OCI-LY1 (cell line): Measurements from ENCODE around the gene DEFB129.

Source experiments
- H2AFZ ChIP-seq: fragments of 200-600 bp; sonication (generic), shearing (Covaris generic); 2 replicates; pipeline ENCODE4 v1.6.0; 2014; ENCODE audit warnings: antibody characterized with exemption, mild to moderate bottlenecking, low read length
- H3F3A ChIP-seq: fragments of 200-600 bp; sonication (generic), shearing (Covaris generic); 2 replicates; pipeline ENCODE4 v1.6.0; 2014; ENCODE audit warnings: mild to moderate bottlenecking, antibody characterized with exemption, low read length, moderate library complexity; ENCODE audit not compliant: insufficient read depth
- H3K27ac ChIP-seq: fragments of 200-600 bp; sonication (generic); 2 replicates; pipeline ENCODE4 v1.5.1; 2014; ENCODE audit warnings: low read length, mixed run types, mild to moderate bottlenecking, low read depth; ENCODE audit not compliant: poor library complexity, severe bottlenecking
- H3K27me3 ChIP-seq: fragments of 200-600 bp; sonication (generic); 2 replicates; pipeline ENCODE4 v1.6.0; 2014; ENCODE audit warnings: antibody characterized with exemption, mild to moderate bottlenecking, low read length, moderate library complexity; ENCODE audit not compliant: insufficient read depth
- H3K36me3 ChIP-seq: fragments of 200-600 bp; sonication (generic); 2 replicates; pipeline ENCODE4 v1.6.1; 2014; ENCODE audit warnings: mild to moderate bottlenecking, antibody characterized with exemption, low read length, moderate library complexity, mixed read lengths; ENCODE audit not compliant: insufficient read depth
- H3K4me1 ChIP-seq: fragments of 200-600 bp; sonication (generic); 2 replicates; pipeline ENCODE4 v1.5.1; 2014; ENCODE audit warnings: mild to moderate bottlenecking, low read length, moderate library complexity; ENCODE audit not compliant: insufficient read depth, severe bottlenecking
- H3K4me2 ChIP-seq: fragments of 200-600 bp; sonication (generic), shearing (Covaris generic); 2 replicates; pipeline ENCODE4 v1.6.1; 2014; ENCODE audit warnings: low read length
- H3K4me3 ChIP-seq: fragments of 200-600 bp; sonication (generic); 2 replicates; pipeline ENCODE4 v1.5.1; 2014; ENCODE audit warnings: low read length, low read depth, mild to moderate bottlenecking, mixed read lengths; ENCODE audit not compliant: poor library complexity, severe bottlenecking
- H3K79me2 ChIP-seq: fragments of 200-600 bp; shearing (Covaris generic); 2 replicates; pipeline ENCODE4 v1.6.1; 2016; ENCODE audit warnings: mixed run types, low read length, mixed read lengths; ENCODE audit not compliant: insufficient read depth
- H3K9ac ChIP-seq: fragments of 200-600 bp; sonication (generic), shearing (Covaris generic); 2 replicates; pipeline ENCODE4 v1.6.1; 2014; ENCODE audit warnings: mild to moderate bottlenecking, low read length, mixed read lengths
- H3K9me2 ChIP-seq: fragments of 200-600 bp; sonication (generic), shearing (Covaris generic); 2 replicates; pipeline ENCODE4 v1.6.1; 2014; ENCODE audit warnings: low read depth, mild to moderate bottlenecking, low read length, mixed read lengths
- H3K9me3 ChIP-seq: fragments of 200-600 bp; shearing (Covaris generic); 2 replicates; pipeline ENCODE4 v1.6.1; 2014; ENCODE audit warnings: low read length, mixed read lengths
- H4K20me1 ChIP-seq: fragments of 200-600 bp; sonication (generic), shearing (Covaris generic); 2 replicates; pipeline ENCODE4 v1.6.0; 2016; ENCODE audit warnings: mild to moderate bottlenecking, low read length; ENCODE audit not compliant: insufficient read depth
- CTCF ChIP-seq: fragments of 200-600 bp; sonication (generic), shearing (Covaris generic); IDR thresholded peaks from 2 replicates; pipeline ENCODE4 v1.5.1; 2017; ENCODE audit warnings: mild to moderate bottlenecking, antibody characterized with exemption, low read length, moderate library complexity, mixed read lengths
- EZH2 ChIP-seq: fragments of 200-600 bp; sonication (generic), shearing (Covaris generic); IDR thresholded peaks from 2 replicates; pipeline ENCODE4 v1.8.0; 2017; ENCODE audit warnings: borderline replicate concordance, mixed run types, mild to moderate bottlenecking, antibody characterized with exemption, low read length, moderate library complexity, mixed read lengths

DEFB129 gene

GRCh38 chr20:226958-227357 is at the start of gene DEFB129:
DEFB129 (plus strand) TSS chr20:227258; CDS start chr20:227289, 31 bp downstream.
- Histone ChIP-seq H3K27me3 (no peaks in the 10 kb centered on the region), H3K4me1 (no peaks in the 10 kb centered on the region), H3K4me2 (no peak within 1 kb of the TSS), H3F3A (no peaks in the 10 kb centered on the region), H3K36me3 (no peaks in the 10 kb centered on the region), H2AFZ (no peak within 1 kb of the TSS), H3K9me2 (no peaks in the 10 kb centered on the region), H4K20me1 (no peaks in the 10 kb centered on the region), H3K79me2 (no peaks in the 10 kb centered on the region), H3K27ac (no peak within 1 kb of the TSS), H3K4me3 (no peak within 1 kb of the TSS), H3K9ac (no peak within 1 kb of the TSS), H3K9me3 (no peaks in the 10 kb centered on the region)
- TF ChIP-seq CTCF, result no peak
- TF ChIP-seq EZH2, result no peak

GRCh38 chr20:184288-184687 is 42.8 kb upstream of the DEFB129 start:
- no peak overlapping the region for H3K4me2 ChIP-seq
- H2AFZ ChIP-seq, result no peak overlapping the region
- no peak overlapping the region for H3K4me3 ChIP-seq
- H3F3A ChIP-seq, result no peaks in the 10 kb centered on the region
- H3K9ac ChIP-seq, result no peak overlapping the region
- no peaks in the 10 kb centered on the region for H3K4me1 ChIP-seq
- H3K9me3 ChIP-seq, result no peaks in the 10 kb centered on the region
- H3K9me2 ChIP-seq, result no peaks in the 10 kb centered on the region
- no peaks in the 10 kb centered on the region for H4K20me1 ChIP-seq
- H3K79me2 ChIP-seq, result no peaks in the 10 kb centered on the region
- no peak for TF ChIP-seq CTCF
- H3K27me3 ChIP-seq, result no peaks in the 10 kb centered on the region
- no peak overlapping the region for H3K27ac ChIP-seq
- no peaks in the 10 kb centered on the region for H3K36me3 ChIP-seq

GRCh38 chr20:187733-188132 is 39.3 kb upstream of the DEFB129 start:
- Histone ChIP-seq H3K9me3 (no peaks in the 10 kb centered on the region), H2AFZ (no peak overlapping the region), H4K20me1 (no peaks in the 10 kb centered on the region), H3K36me3 (no peaks in the 10 kb centered on the region), H3F3A (no peaks in the 10 kb centered on the region), H3K79me2 (no peaks in the 10 kb centered on the region), H3K4me2 (no peak overlapping the region), H3K4me3 (no peak overlapping the region), H3K27ac (no peak overlapping the region), H3K9ac (no peak overlapping the region), H3K9me2 (no peaks in the 10 kb centered on the region), H3K4me1 (no peaks in the 10 kb centered on the region), H3K27me3 (no peaks in the 10 kb centered on the region)
- TF ChIP-seq CTCF (no peak), EZH2 (no peak)
